Thyroid gland (tissue), 4 donors: ENCODE results near the gene NEDD4. TPM values are rescaled to one million over a fixed set of nuclear protein-coding genes. Genes with fewer than 3 reads are reported as not detected.
"Not testable (repeated sequence)": the region's sequence is repeated elsewhere in the genome, so short reads cannot be mapped to it uniquely, and the experiment has no call there.

Experiments
- DNase-seq, 2 donors: peaks; one replicate each; pipeline ENCODE4 v3.0.0-alpha.2; 2019
- H3K27ac ChIP-seq, 3 donors: fragments of 200-600 bp; sonication (generic); 1 replicate in 2 of 3; 2 replicates in 1 of 3; pipeline ENCODE4 v1.5.1; 2016 to 2019; ENCODE audit warnings: mild to moderate bottlenecking in 1 of 3, moderate library complexity in 1 of 3
- H3K27me3 ChIP-seq: fragments of 200-600 bp; sonication (generic); one replicate; pipeline ENCODE4 v1.5.1; 2019
- H3K36me3 ChIP-seq, 2 donors: fragments of 200-600 bp; sonication (generic); one replicate each; pipeline ENCODE4 v1.5.1; 2016 to 2019
- H3K4me1 ChIP-seq, 2 donors: fragments of 200-600 bp; sonication (generic); one replicate each; pipeline ENCODE4 v1.5.1; 2017 to 2019
- H3K4me3 ChIP-seq, 3 donors: fragments of 200-600 bp; sonication (generic); replicated peaks in 1 of 3; 1 replicate in 2 of 3; 2 replicates in 1 of 3; pipeline ENCODE4 v1.5.1; 2016; ENCODE audit warnings: mild to moderate bottlenecking in 1 of 3
- H3K9me3 ChIP-seq: fragments of 200-600 bp; sonication (generic); one replicate; pipeline ENCODE4 v1.5.1; 2017
- POLR2A ChIP-seq, 2 donors: fragments of 450-650 bp; IDR thresholded peaks; one replicate each; pipeline ENCODE4 v1.6.1; 2017; ENCODE audit warnings: antibody characterized with exemption in 2 of 2, mild to moderate bottlenecking in 2 of 2, moderate library complexity in 1 of 2
- WGBS, 2 donors: methylation state at CpG; one replicate each; pipeline ENCODE4 v1.1.5; 2017; 5-methylcytosine and 5-hydroxymethylcytosine counted together
- intact Hi-C: fragments of 100-400 bp; cut with DNase I; formaldehyde crosslinking; loops from one replicate; pipeline ENCODE4 v1.15.1; 2023
- total RNA-seq, 4 donors: library from RNA; depleted of rRNA; stranded (reverse); fragments of >200 nt; gene quantifications; one replicate each; pipeline ENCODE4 v1.2.3, GENCODE V29; 2016
- TF ChIP-seq, protein P1 (sequence below), 6 experiments: fragments of 200-600 bp in 3 of 6; fragments of 450-650 bp in 3 of 6; sonication (generic) in 3 of 6; IDR thresholded peaks; one replicate each; pipeline ENCODE4 v1.5.1; 2016 to 2019; ENCODE audit warnings: antibody characterized with exemption in 6 of 6, mild to moderate bottlenecking in 2 of 6, inconsistent platforms in 1 of 6, moderate library complexity in 1 of 6

Gene NEDD4
- total RNA-seq, 4 donors from 2014 or later = 10.1 to 22.1 (median 19.2) TPM

DNA sequence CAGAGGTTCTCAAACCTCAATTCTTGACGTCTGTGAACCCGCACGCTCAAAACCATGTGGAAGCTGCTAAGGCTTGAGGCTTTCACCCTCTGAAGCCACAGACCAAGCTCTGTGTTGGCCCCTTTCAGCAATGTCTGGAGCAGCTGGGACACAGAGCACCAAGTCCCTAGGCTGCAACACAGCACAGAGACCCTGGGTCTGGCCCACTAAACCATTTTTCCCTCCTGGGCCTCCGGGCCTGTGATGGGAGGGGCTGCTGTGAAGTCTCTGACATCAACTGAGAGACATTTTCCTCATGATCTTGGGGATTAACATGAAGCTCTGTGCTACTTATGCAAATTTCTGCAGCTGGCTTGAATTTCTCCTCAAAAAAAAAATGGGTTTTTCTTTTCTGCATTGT, 21.3 kb upstream of the NEDD4 start:
- Histone ChIP-seq H3K4me1 (no peaks in the 10 kb centered on the region), H3K9me3 (no peaks in the 10 kb centered on the region), H3K4me3 (no peak overlapping the region), H3K27ac (no peak overlapping the region), H3K36me3 (no peaks in the 10 kb centered on the region), H3K27me3 (no peaks in the 10 kb centered on the region)
- TF ChIP-seq, protein P1, sequence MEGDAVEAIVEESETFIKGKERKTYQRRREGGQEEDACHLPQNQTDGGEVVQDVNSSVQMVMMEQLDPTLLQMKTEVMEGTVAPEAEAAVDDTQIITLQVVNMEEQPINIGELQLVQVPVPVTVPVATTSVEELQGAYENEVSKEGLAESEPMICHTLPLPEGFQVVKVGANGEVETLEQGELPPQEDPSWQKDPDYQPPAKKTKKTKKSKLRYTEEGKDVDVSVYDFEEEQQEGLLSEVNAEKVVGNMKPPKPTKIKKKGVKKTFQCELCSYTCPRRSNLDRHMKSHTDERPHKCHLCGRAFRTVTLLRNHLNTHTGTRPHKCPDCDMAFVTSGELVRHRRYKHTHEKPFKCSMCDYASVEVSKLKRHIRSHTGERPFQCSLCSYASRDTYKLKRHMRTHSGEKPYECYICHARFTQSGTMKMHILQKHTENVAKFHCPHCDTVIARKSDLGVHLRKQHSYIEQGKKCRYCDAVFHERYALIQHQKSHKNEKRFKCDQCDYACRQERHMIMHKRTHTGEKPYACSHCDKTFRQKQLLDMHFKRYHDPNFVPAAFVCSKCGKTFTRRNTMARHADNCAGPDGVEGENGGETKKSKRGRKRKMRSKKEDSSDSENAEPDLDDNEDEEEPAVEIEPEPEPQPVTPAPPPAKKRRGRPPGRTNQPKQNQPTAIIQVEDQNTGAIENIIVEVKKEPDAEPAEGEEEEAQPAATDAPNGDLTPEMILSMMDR (IDR thresholded peaks at IDR 0.05) = no peak
- no peak for TF ChIP-seq POLR2A (IDR thresholded peaks at IDR 0.05)
- 92 to 93% methylated on average over 3 to 4 of the region's 4 CpGs for WGBS, 2 donors
- DNase-seq = no peak
- intact Hi-C loops = no loop called here

DNA sequence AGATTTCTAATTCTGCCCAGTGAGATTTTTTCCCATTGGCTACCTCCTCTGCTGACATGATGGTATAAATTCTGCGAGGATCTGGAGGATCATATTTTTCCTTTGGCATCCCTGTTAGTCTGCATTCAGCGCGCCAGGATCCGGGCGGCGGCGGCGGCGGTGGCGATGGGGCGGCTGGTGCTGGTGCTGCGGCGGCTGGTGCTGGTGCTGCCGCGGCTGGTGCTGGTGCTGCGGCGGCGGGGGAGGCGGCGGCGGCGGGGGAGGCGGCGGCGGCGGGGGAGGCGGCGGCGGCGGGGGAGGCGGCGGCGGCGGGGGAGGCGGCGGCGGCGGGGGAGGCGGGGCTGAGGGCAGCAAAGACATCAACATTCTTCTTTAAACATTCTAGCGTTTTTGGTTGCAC, 13.6 kb upstream of the NEDD4 start:
- H3K4me1 ChIP-seq, H3K4me3 ChIP-seq, H3K9me3 ChIP-seq, H3K36me3 ChIP-seq, H3K27ac ChIP-seq, H3K27me3 ChIP-seq, intact Hi-C loops: not testable (repeated sequence)
- peak in 1 of 2 donors; percentile 12 for DNase-seq
- 48 to 82% methylated on average over 22 to 39 of the region's 40 CpGs for WGBS, 2 donors

DNA sequence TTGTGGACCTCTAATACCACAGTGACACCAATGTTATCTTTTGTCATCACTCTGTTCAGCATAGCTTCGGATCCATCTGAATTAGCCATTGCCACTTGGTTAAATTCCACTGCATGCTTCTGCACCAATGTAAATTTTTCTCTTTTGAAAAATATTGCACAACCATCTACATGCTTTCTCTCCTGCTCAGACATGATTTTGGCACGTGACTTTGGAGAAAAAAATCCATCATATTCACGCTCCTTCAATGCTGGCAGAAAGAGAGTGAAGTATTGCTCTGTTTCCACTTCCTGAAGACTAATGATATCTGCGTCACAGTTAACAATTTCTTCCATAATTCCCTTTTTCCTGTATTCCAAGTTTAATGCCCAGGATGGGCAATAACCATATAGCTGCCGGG, 13.0 kb upstream of the NEDD4 start:
- H3K27me3 ChIP-seq, H3K27ac ChIP-seq, H3K36me3 ChIP-seq, intact Hi-C loops, H3K9me3 ChIP-seq, H3K4me3 ChIP-seq, DNase-seq, H3K4me1 ChIP-seq: not testable (repeated sequence)
- WGBS, 2 donors = 86 to 93% methylated on average over 5 of the region's 5 CpGs

DNA sequence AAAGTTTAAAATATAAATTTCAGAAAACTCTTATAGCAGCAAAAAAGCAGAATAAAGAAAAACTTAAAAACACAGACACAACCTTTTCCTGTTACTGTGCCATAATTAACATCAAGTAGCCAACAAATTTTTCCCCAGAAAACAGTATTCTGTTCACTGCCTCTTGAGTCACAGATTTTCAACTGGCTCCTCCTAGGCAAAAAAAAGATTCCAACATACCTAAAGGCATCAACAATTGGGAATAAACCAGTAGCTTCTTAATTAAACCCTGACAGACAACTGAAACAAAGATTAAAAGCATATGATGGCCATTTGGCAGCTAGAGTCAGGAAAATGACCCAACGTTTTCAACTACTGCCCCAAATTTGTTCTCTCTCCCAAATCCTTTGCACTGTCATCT, 10.9 kb upstream of the NEDD4 start:
- H3K27me3 ChIP-seq, H3K9me3 ChIP-seq, DNase-seq, intact Hi-C loops, H3K36me3 ChIP-seq, H3K4me1 ChIP-seq, H3K4me3 ChIP-seq, H3K27ac ChIP-seq: not testable (repeated sequence)
- WGBS, 2 donors = 50 to 79% methylated on average over 1 of the region's 1 CpG

DNA sequence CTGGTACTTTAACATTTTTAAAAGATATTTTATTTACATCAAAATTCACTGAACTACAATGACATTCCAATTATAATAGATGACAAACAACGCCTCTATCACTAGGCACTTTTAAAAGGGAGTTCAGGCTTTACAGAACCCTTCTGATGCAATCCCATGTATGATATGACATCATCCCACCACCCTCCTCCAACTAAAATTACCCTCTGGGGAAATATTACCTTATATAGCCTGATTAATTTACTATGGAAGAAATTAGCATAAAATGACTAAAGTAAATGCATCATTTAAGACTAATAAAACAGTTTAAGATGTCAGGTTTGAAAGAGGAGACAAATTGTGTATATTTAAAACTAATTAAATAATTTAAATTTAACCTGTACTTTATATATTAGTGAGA, 10.4 kb upstream of the NEDD4 start:
- WGBS, 2 donors = 88 to 93% methylated on average over 1 of the region's 1 CpG
- intact Hi-C loops, H3K36me3 ChIP-seq: not testable (repeated sequence)

DNA sequence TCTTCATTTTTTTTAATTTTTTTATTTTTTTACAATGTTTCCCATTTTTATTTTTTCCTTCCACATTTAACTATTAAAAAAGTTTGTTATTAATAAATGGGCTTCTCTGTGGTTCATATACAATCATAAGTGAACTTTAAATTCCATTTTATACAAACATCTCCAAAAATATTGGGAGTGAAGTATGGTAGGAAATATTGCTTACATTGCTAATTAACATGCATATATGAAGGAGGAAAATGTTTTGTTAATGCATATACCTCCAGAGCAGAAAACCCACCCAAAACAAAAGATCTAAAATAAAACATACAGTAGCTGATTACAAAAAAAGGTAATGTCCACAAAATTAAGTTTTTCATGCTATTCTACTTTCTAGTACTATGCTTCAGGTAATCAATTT, 9.9 kb upstream of the NEDD4 start:
- H3K4me3 ChIP-seq, H3K27me3 ChIP-seq, H3K4me1 ChIP-seq, H3K9me3 ChIP-seq, intact Hi-C loops, H3K27ac ChIP-seq, DNase-seq, H3K36me3 ChIP-seq: not testable (repeated sequence)

More for the DNA sequence above, 10.4 kb upstream of the NEDD4 start:
- not testable (repeated sequence) for H3K4me3 ChIP-seq, DNase-seq, H3K27ac ChIP-seq, H3K27me3 ChIP-seq, H3K4me1 ChIP-seq, H3K9me3 ChIP-seq

DNA sequence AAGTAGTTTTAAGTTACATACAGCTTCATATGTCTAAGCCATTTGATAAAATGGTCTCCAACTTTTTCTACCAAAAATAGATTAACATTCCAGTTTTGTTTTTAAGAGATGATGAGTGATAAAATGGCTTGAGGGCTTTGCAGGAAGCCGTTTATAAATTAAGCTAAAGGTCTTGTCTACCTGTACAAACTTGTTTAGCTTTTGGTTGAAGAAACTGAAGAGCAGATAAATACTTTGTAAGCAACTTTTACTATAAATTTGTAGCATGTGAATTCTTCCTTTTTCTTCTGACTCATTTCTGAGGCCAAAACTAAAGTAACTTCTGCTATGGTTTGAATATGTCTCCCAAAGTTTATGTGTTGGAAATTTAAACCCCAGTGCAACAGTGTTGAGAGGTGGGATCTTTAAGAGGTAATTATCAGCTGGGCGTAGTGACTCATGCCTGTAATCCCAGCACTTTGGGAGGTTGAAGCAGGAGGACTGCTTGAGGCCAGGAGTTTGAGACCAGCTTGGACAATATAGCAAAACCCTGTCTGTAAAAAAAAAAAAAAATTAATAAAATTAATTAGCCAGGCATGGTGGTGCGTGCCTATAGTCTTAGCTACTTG, 8.2 kb upstream of the NEDD4 start:
- Histone ChIP-seq H3K4me1 (no peaks in the 10 kb centered on the region), H3K9me3 (no peaks in the 10 kb centered on the region), H3K4me3 (no peak overlapping the region), H3K27me3 (no peaks in the 10 kb centered on the region), H3K36me3 (no peaks in the 10 kb centered on the region), H3K27ac (no peak overlapping the region)
- DNase-seq = no peak
- intact Hi-C loops = no loop called here
- TF ChIP-seq, protein P1 (IDR thresholded peaks at IDR 0.05) = no peak
- no peak for TF ChIP-seq POLR2A (IDR thresholded peaks at IDR 0.05)
- 80 to 82% methylated on average over 3 of the region's 3 CpGs for WGBS, 2 donors

DNA sequence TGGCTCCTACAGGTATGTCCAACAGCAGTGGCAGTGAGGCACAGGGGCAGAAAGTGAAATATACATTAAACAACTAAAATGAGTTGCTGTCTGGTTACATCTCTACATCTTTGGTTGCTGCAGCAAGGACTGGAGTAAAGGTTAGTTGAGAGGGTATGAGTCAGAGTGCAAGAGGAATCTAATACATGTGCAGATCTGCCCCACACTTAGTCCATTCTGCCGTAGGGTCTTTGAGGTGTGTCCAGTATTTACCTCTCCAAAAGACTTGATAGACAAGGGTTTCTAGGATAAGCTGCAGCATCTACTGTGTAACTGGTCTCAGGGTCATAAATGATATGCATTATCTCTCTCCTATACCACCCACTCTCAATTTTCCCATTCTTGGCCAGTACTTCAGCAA, 6.2 kb upstream of the NEDD4 start:
- H3K27me3 ChIP-seq = no peaks in the 10 kb centered on the region
- H3K9me3 ChIP-seq = no peaks in the 10 kb centered on the region
- no peak for DNase-seq
- no peak overlapping the region for H3K4me3 ChIP-seq
- intact Hi-C loops = no loop called here
- 88 to 95% methylated on average over 1 of the region's 1 CpG for WGBS, 2 donors
- H3K4me1 ChIP-seq = no peaks in the 10 kb centered on the region
- no peak for TF ChIP-seq POLR2A (IDR thresholded peaks at IDR 0.05)
- TF ChIP-seq, protein P1 (IDR thresholded peaks at IDR 0.05) = no peak
- H3K36me3 ChIP-seq = no peaks in the 10 kb centered on the region
- H3K27ac ChIP-seq = no peak overlapping the region
